GM06990 (cell line): ENCODE measurements around the gene APLP1.

Experiments used
- DNase-seq: peaks from one replicate; pipeline ENCODE4 v3.0.0-alpha.2; 2011; ENCODE audit not compliant: insufficient read length; ENCODE audit errors: extremely low read depth
- H3K27me3 ChIP-seq: replicated peaks from 2 replicates; pipeline ENCODE4 v1.6.0; 2011; ENCODE audit warnings: low read length; ENCODE audit not compliant: control insufficient read depth, insufficient read depth
- H3K36me3 ChIP-seq: 2 replicates; pipeline ENCODE4 v1.5.1; 2011; ENCODE audit warnings: low read length; ENCODE audit not compliant: control insufficient read depth, insufficient read depth
- H3K4me3 ChIP-seq: replicated peaks from 2 replicates; pipeline ENCODE4 v1.5.1; 2011; ENCODE audit warnings: low read depth, mild to moderate bottlenecking, control low read depth, low read length
- TF ChIP-seq, protein P1 (sequence below): IDR thresholded peaks from 2 replicates; pipeline ENCODE4 v1.5.1; 2011; ENCODE audit warnings: low read length, control low read depth, mild to moderate bottlenecking, inconsistent platforms; ENCODE audit not compliant: insufficient read depth, poor library complexity, severe bottlenecking

APLP1 gene

DNA sequence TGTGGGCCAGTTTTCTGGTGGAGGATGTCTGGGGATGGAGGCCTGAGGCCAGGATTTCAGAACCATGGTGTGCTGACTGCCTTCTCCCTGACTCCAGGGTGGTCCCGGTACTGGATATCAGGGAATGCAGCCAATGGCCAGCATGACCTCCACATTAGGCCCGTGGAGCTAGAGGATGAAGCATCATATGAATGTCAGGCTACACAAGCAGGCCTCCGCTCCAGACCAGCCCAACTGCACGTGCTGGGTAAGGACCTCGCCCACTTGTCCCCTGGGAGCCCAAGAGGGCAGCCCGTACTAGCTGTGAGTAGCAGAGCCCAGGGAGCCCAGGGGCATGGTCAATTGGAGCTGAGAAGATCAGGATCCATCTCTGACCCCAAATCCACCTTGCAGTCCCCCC is 10.1 kb upstream of the APLP1 start:
- no peaks in the 10 kb centered on the region for H3K36me3 ChIP-seq

DNA sequence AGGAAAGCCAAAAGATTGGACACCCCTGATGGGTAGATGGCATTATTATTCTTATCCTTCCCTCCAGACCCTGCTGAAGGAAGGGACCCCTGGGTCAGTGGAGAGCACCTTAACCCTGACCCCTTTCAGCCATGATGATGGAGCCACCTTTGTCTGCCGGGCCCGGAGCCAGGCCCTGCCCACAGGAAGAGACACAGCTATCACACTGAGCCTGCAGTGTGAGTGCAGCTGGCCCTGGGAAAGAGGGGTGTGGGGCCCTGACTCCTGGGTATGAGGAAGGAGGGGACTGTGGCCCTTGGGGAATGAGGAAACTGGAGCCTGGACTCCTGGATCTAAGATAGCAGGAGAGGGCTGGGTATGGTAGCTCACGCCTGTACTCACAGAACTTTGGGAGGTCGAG is 9.0 kb upstream of the APLP1 start:
- TF ChIP-seq, protein P1, sequence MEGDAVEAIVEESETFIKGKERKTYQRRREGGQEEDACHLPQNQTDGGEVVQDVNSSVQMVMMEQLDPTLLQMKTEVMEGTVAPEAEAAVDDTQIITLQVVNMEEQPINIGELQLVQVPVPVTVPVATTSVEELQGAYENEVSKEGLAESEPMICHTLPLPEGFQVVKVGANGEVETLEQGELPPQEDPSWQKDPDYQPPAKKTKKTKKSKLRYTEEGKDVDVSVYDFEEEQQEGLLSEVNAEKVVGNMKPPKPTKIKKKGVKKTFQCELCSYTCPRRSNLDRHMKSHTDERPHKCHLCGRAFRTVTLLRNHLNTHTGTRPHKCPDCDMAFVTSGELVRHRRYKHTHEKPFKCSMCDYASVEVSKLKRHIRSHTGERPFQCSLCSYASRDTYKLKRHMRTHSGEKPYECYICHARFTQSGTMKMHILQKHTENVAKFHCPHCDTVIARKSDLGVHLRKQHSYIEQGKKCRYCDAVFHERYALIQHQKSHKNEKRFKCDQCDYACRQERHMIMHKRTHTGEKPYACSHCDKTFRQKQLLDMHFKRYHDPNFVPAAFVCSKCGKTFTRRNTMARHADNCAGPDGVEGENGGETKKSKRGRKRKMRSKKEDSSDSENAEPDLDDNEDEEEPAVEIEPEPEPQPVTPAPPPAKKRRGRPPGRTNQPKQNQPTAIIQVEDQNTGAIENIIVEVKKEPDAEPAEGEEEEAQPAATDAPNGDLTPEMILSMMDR, result no peak
- Histone ChIP-seq H3K36me3 (no peaks in the 10 kb centered on the region), H3K27me3 (peaks cover 3% of the 10 kb centered on the region; the same call in 1 of the 2 replicates), H3K4me3 (no peak overlapping the region)
- no peak for DNase-seq

More for the DNA sequence above, 10.1 kb upstream of the APLP1 start:
- DNase-seq, result no peak
- no peak overlapping the region for H3K4me3 ChIP-seq
- H3K27me3 ChIP-seq, result peaks cover 3% of the 10 kb centered on the region
- TF ChIP-seq, protein P1, result no peak

DNA sequence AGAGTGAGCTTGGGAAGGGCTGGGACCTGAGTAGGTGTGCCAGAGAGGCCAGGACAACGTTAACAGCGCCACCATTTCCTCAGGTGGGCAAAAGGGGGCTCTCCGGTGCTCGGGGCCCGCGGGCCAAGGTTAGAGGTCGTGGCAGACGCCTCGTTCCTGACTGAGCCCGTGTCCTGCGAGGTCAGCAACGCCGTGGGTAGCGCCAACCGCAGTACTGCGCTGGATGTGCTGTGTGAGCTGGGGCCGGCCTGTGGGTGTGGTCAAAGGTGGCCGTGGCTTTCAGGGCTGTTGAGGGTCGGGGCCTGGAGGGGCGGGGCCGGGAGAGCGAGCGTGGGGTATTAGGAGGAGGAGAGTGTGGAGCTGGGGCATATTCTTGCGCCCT is 7.9 kb upstream of the APLP1 start:
- H3K4me3 ChIP-seq, result no peak overlapping the region
- peaks cover 3% of the 10 kb centered on the region; the same call in 1 of the 2 replicates for H3K27me3 ChIP-seq
- TF ChIP-seq, protein P1, result no peak
- H3K36me3 ChIP-seq, result no peaks in the 10 kb centered on the region
- DNase-seq, result no peak

DNA sequence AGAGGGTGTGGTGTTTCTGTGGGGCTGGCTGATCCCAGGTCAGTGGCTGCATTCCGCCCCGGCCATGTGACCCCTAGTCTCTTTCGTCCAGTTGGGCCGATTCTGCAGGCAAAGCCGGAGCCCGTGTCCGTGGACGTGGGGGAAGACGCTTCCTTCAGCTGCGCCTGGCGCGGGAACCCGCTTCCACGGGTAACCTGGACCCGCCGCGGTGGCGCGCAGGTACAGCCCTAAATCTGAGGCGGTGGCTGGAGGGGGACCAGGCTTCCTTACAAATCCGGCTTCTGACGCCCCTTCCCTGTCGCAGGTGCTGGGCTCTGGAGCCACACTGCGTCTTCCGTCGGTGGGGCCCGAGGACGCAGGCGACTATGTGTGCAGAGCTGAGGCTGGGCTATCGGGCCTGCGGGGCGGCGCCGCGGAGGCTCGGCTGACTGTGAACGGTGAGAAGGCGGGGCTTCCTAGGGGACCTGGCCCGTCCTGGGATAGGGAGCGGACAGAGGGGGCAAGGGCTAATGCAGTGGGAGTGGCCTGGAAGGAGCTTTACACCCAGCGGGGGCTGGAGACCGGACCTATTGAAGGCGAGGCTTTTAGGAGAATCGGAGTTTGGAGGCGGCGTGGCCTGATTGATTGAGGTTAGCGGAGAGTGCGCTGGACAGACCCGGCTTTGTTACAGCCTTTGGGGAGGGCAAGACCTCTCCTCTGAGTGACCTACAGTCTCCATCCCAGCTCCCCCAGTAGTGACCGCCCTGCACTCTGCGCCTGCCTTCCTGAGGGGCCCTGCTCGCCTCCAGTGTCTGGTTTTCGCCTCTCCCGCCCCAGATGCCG is 7.3 kb upstream of the APLP1 start:
- Histone ChIP-seq H3K4me3 (no peak overlapping the region), H3K36me3 (no peaks in the 10 kb centered on the region), H3K27me3 (peaks cover 3% of the 10 kb centered on the region; the same call in 1 of the 2 replicates)
- TF ChIP-seq, protein P1, result no peak
- DNase-seq, result no peak

DNA sequence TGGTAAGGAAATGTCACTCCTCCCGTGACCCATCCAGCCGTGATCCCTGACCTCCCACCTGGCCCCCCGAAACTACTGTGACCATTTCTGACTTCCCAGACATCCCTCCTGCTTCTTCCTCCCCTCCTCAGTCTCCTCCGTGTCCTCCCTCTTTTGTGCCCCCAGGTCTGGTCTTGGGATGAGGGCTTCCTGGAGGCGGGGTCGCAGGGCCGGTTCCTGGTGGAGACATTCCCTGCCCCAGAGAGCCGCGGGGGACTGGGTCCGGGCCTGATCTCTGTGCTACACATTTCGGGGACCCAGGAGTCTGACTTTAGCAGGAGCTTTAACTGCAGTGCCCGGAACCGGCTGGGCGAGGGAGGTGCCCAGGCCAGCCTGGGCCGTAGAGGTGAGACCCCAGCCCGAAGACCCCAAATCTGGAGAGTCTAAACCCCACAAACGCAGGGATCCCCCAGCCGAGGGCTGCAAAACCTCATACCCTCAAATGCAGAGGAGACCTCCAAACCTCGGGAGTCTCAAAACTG is 6.7 kb upstream of the APLP1 start:
- TF ChIP-seq, protein P1, result no peak
- H3K4me3 ChIP-seq, result no peak overlapping the region
- DNase-seq, result no peak
- H3K36me3 ChIP-seq, result no peaks in the 10 kb centered on the region
- peaks cover 3% of the 10 kb centered on the region; the same call in 1 of the 2 replicates for H3K27me3 ChIP-seq

DNA sequence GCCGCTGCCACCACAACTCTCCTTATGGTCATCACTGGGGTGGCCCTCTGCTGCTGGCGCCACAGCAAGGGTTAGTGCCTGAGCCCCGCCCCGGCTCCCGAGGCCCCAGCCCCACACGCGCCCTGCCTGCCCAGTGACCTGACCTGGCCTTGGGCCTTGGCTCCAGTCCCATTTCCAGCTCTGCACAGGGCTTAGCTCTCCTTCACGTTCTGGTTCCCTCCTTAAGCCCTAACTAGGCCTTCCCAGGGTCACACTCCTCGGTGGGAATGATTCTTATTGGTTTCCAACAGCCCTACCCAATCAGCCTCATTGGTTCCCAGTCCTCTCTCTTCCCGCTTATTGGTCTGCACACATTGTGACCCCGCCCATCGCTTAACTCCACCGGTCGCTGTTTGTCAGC is 5.8 kb upstream of the APLP1 start:
- H3K36me3 ChIP-seq, result no peaks in the 10 kb centered on the region
- DNase-seq, result no peak
- peaks cover 3% of the 10 kb centered on the region; the same call in 1 of the 2 replicates for H3K27me3 ChIP-seq
- TF ChIP-seq, protein P1, result no peak
- H3K4me3 ChIP-seq, result no peak overlapping the region
